ENCODE results near the gene CFAP77.

CFAP77 gene

GRCh38 chr9:132610661-132611060 is 200.7 kb downstream of the CFAP77 start:
- H3K36me3 Mint-ChIP-seq (ENCODE audit: low read depth) = peaks cover 60% of the 10 kb centered on the region
- no peak overlapping the region for H3K27ac Mint-ChIP-seq
- H3K4me1 Mint-ChIP-seq = no peaks in the 10 kb centered on the region
- H3K27me3 Mint-ChIP-seq (ENCODE audit: low read depth) = no peaks in the 10 kb centered on the region
- no peaks in the 10 kb centered on the region for H3K9me3 Mint-ChIP-seq
- TF ChIP-seq CTCF (IDR thresholded peaks at IDR 0.05; ENCODE audit: unreplicated experiment in 3 of 3) = no peak
- no peak overlapping the region for H3K4me3 Mint-ChIP-seq

DNA sequence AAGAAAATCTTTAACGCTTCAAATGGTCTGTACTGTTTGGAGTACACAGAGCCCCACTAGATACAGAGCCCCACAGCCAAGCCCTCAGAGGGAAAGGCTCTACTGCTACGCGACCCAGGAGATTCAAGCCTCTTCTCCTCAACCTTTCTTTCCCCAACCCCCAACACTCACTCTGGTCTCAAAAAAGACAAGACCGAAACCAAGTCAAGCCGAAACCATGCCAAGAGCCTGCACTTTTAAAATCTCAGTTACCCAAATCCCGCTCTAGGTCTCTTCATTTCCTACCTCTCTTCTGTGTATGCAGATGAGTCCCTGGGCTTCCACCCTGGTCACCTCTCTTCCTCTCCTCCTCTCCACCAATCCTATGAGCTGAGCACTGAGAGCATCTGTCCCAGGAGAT is 204.3 kb downstream of the CFAP77 start:
- Mint-ChIP-seq H3K4me3 (no peak overlapping the region), H3K9me3 (no peaks in the 10 kb centered on the region), H3K27ac (no peak overlapping the region), H3K27me3 (ENCODE audit: low read depth) (peaks cover 4% of the 10 kb centered on the region), H3K36me3 (ENCODE audit: low read depth) (peaks cover 74% of the 10 kb centered on the region), H3K4me1 (no peaks in the 10 kb centered on the region)
- no peak for TF ChIP-seq CTCF (IDR thresholded peaks at IDR 0.05; ENCODE audit: unreplicated experiment in 3 of 3)

DNA sequence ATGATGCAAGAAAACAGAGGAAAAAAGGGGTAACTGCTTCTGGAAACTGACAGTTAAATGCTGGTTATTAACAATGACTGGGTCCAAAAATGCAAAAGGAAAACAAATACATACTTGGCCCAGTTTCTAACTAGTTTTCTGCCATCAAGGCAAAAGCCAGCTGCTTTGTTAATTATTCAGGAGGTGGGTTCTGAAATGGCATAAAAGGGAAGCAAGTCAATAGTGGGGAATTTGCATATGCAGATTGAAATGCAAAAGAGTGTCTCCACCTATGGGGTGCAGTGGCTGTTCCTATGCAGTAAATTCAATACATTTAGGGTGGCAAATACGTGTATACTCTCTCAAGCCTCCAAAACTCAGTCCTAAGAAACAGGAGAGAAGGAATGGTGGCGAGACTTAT is 205.8 kb downstream of the CFAP77 start:
- no peak overlapping the region for H3K27ac Mint-ChIP-seq
- peaks cover 68% of the 10 kb centered on the region for H3K36me3 Mint-ChIP-seq (ENCODE audit: low read depth)
- H3K27me3 Mint-ChIP-seq (ENCODE audit: low read depth) = peaks cover 4% of the 10 kb centered on the region
- no peak for TF ChIP-seq CTCF (IDR thresholded peaks at IDR 0.05; ENCODE audit: unreplicated experiment in 3 of 3)
- no peaks in the 10 kb centered on the region for H3K9me3 Mint-ChIP-seq
- H3K4me1 Mint-ChIP-seq = no peaks in the 10 kb centered on the region
- H3K4me3 Mint-ChIP-seq = no peak overlapping the region

- H3K4me1 Mint-ChIP-seq = peaks cover under 1% of the 10 kb centered on the region
- no peaks in the 10 kb centered on the region for H3K9me3 Mint-ChIP-seq
- TF ChIP-seq CTCF (IDR thresholded peaks at IDR 0.05; ENCODE audit: unreplicated experiment in 3 of 3) = no peak
- no peak overlapping the region for H3K4me3 Mint-ChIP-seq
- H3K27me3 Mint-ChIP-seq (ENCODE audit: low read depth) = peaks cover 4% of the 10 kb centered on the region
- peaks cover 62% of the 10 kb centered on the region for H3K36me3 Mint-ChIP-seq (ENCODE audit: low read depth)
- H3K27ac Mint-ChIP-seq = no peak overlapping the region
These were observed 206.7 kb downstream of the CFAP77 start for GRCh38 chr9:132616725-132617124.

DNA sequence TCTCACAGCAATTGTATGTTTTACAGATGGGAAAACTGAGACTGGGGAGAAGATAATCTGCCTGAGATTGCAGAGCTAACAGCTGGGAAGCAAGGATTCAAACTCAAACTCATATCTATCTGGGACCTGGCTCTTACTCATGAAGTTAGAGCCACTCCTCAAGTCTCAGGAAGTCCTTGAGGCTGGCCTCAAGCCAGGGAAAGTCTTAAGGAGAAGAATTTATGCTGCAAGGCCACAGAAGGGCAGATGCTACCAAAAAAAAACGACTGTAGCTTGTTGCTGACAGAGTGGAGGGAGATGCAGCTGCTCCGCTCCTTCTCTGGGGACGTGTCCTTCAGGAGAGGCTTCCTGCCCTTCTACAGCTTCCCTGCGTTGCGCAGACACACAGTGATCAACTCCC is 212.1 kb downstream of the CFAP77 start:
- peaks cover 12% of the 10 kb centered on the region for H3K27me3 Mint-ChIP-seq (ENCODE audit: low read depth)
- no peak for TF ChIP-seq CTCF (IDR thresholded peaks at IDR 0.05; ENCODE audit: unreplicated experiment in 3 of 3)
- peak overlapping the region in 2 of 3 experiments; percentile 47 to 55 for H3K27ac Mint-ChIP-seq
- peaks cover 59% of the 10 kb centered on the region for H3K36me3 Mint-ChIP-seq (ENCODE audit: low read depth)
- H3K4me3 Mint-ChIP-seq = no peak overlapping the region
- peaks cover 10% of the 10 kb centered on the region for H3K4me1 Mint-ChIP-seq
- no peaks in the 10 kb centered on the region for H3K9me3 Mint-ChIP-seq
